Middle frontal gyrus (tissue), 1 donor: ENCODE data around the gene ZNF304.
A peak's percentile ranks its signal among the peaks of the same experiment; 100 is the strongest.
"Not testable (repeated sequence)": the region's sequence is repeated elsewhere in the genome, so short reads cannot be mapped to it uniquely, and the experiment has no call there.

ENCODE experiments used
- DNase-seq: peaks from one replicate; pipeline ENCODE4 v3.0.0-alpha.2; 2015; ENCODE audit warnings: low spot score; ENCODE audit errors: extremely low spot score

Gene ZNF304

GRCh38 chr19:57362419-57362818 is 11.3 kb downstream of the ZNF304 start:
- DNase-seq = no peak

- peak; percentile 98 for DNase-seq
Measured at GRCh38 chr19:57362997-57363687, 12.1 kb downstream of the ZNF304 start, which contains the start of the genes TRAPPC2B and ZNF547. TRAPPC2B (plus strand) TSS chr19:57363551; CDS start chr19:57364834, 1,283 bp downstream. ZNF547 (plus strand) TSS chr19:57363551; CDS start chr19:57368556, 5,005 bp downstream.

GRCh38 chr19:57363688-57364181 is 12.7 kb downstream of the ZNF304 start:
- DNase-seq = no peak

GRCh38 chr19:57366776-57367175 is 15.7 kb downstream of the ZNF304 start:
- no peak for DNase-seq

GRCh38 chr19:57374179-57374578 is 23.1 kb downstream of the ZNF304 start:
- no peak for DNase-seq

- DNase-seq = not testable (repeated sequence)
Measured at GRCh38 chr19:57374647-57375046, 23.6 kb downstream of the ZNF304 start.

- DNase-seq = no peak
Measured at GRCh38 chr19:57376151-57376550, 25.1 kb downstream of the ZNF304 start.

GRCh38 chr19:57377498-57378146 is 26.6 kb downstream of the ZNF304 start:
- no peak for DNase-seq

- no peak for DNase-seq
Measured at GRCh38 chr19:57380923-57381322, 29.9 kb downstream of the ZNF304 start.

- no peak for DNase-seq
Measured at GRCh38 chr19:57382806-57383488, 31.9 kb downstream of the ZNF304 start.

- DNase-seq = no peak
Measured at GRCh38 chr19:57389194-57389729, 38.2 kb downstream of the ZNF304 start.

- peak; percentile 97 for DNase-seq
Measured at GRCh38 chr19:57389730-57390598, 38.9 kb downstream of the ZNF304 start, which contains the start of gene ZNF548. ZNF548 (plus strand) TSS chr19:57389854; CDS start chr19:57390100, 246 bp downstream.

- no peak for DNase-seq
Measured at GRCh38 chr19:57395710-57396109, 44.6 kb downstream of the ZNF304 start.

GRCh38 chr19:57398868-57399267 is 47.8 kb downstream of the ZNF304 start:
- DNase-seq = no peak

- no peak for DNase-seq
Measured at GRCh38 chr19:57403737-57404563, 52.9 kb downstream of the ZNF304 start.

- no peak for DNase-seq
Measured at GRCh38 chr19:57406516-57407123, 55.5 kb downstream of the ZNF304 start.
